Activated gamma-delta T cell (primary cell): Measurements from ENCODE around the gene FMNL1.
A peak's percentile ranks its signal among the peaks of the same experiment; 100 is the strongest.
"Not testable (repeated sequence)": the region's sequence is repeated elsewhere in the genome, so short reads cannot be mapped to it uniquely, and the experiment has no call there.

Experiments used
- DNase-seq: peaks from one replicate; lab custom pipeline; 2025; lab: John Stamatoyannopoulos, UW

FMNL1 gene

DNA sequence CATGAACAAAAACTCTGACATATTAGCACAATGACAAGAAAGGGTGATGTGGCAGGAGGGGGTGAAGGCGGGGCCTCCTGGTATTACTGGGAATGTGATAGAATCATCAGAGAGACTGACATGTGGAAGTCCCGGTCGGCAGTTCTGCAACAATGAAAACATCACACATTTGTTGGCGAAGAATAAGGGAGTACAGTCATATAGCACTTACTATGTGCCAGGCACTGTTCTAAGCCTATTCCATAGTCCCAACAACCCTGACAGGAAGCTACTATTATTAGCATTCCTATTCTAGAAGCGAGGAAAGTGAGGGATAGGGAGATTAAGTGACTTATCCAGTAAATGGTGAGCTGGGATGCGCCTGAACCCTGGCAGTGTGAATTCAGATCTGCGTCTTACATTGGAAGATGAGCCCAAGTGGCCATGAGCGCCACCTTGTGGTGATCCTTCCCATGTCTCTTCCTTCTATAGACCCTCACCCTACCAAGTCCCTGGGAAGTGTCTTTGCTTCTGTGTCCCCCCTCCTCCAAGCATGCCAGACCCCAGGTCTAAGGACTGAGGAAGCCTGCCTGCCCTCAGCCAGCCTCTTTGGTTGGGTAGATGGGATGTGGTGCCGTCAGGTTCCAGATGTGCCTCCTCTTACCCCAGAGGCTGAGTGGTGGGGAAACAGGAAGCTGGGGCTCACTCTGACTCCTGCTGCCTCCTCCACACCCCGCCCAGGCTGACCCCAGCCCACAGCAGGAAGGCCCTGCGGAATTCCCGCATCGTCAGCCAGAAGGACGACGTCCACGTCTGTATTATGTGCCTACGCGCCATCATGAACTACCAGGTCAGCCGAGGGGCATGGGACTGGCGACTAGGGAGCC is 14.0 kb downstream of the FMNL1 start:
- DNase-seq, result no peak

DNA sequence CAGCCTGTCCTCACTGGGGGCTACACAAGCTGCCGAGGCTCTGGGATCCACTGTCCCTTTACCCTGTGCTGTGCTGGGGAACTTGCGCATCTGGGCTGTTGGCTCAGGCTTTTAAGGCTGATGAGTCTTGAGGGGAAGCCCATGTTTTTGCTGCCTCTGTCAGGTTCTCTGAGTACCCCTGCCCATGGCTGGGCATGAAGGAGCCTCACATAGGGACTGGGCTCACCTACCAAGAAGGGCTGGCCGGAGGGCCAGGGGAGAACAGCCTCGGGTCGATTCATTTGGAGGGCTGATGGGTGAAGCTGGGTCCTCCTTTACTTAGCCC is 14.6 kb downstream of the FMNL1 start:
- no peak for DNase-seq

DNA sequence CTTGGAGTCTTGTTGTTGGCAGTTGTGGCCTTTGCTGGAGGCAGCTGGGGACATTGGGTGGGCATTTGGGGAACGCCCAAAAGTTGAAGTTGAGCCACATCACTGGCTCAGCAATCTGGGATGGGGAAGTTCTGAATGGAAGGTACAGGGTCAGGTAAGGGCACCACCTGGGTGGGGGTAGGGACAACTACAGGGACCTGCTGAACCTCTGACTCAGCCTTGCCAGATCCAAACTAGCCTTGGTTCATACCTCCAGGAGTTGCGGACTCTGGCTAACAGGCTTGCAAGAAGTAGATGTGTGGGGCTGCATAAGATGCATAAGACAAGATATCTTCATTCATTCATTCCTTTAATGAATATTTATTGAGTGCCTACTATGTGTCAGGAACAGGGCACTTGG is 16.0 kb downstream of the FMNL1 start:
- no peak for DNase-seq

DNA sequence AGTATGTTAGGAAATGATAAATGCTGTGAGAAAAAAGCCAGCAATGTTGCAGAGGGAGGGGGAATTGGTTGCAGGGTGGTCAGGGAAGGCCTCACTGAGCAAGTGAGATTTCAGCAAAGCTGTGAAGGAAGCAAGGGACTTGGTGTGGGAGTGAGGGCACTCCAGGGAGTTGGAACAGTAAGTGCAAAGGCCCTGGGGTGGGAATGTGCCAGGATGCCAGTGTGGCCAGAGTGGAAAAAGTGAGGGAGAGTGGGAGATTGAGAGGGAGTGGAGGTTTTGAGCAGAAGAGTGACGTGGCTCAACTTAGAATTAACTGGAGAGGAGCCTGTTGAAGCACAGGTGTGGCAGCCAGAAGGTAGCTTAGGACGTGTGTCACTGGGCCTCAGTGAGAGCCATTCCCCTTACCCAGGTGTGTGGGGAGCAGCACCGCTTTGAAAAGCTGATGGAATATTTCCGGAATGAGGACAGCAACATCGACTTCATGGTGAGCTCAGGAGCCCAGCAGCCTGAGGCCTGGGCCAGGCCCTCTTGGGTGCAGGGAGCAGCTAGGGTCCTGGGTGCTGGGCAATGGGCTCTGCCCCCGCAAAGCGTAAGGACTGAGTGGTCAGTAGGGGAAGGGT is 16.6 kb downstream of the FMNL1 start:
- no peak for DNase-seq

DNA sequence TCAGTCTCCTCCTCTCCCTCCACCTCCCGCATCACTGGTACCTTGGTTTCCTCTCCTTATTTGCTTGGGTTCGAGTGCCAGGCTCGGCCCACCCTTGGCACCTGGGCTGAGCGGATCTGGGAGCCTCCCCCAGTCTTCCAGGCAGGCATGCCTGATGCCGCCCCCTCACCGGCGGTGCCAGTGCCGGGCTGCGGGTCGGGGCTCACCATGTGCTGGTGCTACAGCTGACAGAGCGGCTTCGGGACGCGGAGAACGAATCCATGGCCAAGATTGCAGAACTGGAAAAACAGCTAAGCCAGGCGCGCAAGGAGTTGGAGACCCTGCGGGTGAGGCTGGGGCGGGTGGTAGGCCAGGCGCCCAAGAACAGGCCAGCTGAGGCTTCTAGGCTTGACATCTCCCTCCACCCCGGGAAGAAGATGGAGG is 19.2 kb downstream of the FMNL1 start:
- DNase-seq, result no peak

DNA sequence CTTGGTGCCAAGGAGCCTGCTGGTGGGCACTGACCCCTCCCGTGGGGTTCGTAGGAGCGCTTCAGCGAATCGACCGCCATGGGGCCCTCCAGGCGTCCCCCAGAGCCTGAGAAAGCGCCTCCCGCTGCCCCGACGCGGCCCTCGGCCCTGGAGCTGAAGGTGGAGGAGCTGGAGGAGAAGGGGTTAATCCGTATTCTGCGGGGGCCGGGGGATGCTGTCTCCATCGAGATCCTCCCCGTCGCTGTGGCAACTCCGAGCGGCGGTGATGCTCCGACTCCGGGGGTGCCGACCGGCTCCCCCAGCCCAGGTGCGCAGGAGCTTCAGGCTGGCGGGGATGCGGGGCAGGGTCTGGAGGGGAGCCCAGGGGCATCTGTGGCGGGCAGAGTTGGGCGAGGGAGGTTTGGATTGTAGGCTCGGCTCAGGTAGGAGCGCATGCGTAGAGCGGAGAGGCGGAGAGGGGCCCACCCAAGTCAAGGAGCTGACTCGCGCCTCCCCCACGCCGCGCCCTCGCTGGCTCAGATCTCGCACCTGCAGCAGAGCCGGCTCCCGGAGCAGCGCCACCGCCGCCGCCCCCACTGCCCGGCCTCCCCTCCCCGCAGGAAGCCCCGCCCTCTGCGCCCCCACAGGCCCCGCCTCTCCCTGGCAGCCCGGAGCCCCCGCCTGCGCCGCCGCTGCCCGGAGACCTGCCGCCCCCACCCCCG is 19.8 kb downstream of the FMNL1 start:
- DNase-seq, result no peak

DNA sequence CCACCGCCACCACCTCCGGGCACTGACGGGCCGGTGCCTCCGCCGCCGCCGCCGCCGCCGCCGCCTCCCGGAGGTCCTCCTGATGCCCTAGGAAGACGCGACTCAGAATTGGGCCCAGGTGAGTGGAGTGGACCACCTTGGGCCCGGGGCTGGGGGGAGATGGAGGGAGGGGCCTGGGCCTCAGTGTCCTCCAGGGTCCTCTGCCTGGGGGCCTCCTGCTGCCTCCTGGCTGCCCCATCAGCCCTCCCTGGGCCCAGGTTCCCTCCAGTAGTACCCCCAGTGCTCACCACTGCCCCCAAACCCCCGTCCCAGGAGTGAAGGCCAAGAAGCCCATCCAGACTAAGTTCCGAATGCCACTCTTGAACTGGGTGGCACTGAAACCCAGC is 20.3 kb downstream of the FMNL1 start:
- no peak for DNase-seq

DNA sequence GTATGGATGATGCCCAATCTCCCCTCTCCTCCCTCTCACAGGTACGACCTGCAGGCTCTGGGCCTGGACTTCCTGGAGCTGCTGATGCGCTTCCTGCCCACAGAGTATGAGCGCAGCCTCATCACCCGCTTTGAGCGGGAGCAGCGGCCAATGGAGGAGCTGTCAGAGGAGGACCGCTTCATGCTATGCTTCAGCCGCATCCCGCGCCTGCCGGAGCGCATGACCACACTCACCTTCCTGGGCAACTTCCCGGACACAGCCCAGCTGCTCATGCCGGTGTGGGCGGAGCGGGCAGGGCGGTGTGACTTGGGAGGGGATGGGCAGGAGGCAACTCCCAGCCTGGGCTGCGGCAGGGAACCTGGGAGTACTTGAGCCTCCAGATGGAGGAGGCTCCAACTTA is 22.1 kb downstream of the FMNL1 start:
- no peak for DNase-seq

DNA sequence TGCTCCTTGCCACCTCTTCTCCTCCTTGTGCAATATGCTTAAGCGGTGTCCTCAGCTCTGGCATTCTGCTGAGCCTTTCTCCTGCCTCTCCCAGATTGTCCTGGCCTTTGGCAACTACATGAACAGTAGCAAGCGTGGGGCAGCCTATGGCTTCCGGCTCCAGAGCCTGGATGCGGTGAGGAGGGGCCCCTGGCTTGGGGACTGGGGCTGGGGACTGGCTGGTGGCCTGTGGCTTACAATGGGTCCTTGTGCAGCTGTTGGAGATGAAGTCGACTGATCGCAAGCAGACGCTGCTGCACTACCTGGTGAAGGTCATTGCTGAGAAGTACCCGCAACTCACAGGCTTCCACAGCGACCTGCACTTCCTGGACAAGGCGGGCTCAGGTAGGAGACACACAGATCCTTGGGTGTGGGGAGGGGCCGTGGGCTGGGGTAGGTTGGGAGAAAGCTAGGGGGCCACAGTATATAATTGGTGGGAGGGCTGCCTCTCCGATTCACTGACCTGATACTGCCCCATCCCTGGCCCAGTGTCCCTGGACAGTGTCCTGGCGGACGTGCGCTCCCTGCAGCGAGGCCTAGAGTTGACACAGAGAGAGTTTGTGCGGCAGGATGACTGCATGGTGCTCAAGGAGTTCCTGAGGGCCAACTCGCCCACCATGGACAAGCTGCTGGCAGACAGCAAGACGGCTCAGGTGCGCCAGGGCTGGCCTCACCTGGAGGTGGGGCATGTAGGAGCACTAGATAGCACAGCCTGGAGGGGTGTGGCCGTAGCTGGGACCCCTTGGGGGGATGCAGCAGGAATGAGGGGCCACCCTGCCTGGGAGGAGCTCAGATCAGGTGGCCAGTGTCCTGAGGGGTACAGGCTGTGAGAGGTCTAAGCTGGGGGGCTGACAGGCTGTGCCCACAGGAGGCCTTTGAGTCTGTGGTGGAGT is 23.3 kb downstream of the FMNL1 start:
- DNase-seq, result no peak

DNA sequence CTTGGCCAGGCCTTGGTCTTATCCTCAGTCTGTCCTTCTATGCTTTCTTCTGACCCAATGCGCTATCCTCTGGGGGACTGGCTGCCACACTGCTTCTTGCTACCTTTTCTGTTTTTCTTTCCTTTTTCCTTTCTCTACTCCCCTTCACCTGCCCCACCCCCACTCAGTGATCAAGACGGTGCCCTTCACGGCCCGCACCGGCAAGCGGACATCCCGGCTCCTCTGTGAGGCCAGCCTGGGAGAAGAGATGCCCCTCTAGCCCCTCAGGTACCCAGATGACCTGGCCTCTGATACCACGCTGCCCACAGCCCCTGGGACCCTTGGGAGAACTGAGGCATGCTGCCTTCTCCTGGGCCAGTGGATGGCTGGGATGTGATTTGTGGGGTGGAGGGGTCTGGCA is 24.7 kb downstream of the FMNL1 start:
- no peak for DNase-seq

DNA sequence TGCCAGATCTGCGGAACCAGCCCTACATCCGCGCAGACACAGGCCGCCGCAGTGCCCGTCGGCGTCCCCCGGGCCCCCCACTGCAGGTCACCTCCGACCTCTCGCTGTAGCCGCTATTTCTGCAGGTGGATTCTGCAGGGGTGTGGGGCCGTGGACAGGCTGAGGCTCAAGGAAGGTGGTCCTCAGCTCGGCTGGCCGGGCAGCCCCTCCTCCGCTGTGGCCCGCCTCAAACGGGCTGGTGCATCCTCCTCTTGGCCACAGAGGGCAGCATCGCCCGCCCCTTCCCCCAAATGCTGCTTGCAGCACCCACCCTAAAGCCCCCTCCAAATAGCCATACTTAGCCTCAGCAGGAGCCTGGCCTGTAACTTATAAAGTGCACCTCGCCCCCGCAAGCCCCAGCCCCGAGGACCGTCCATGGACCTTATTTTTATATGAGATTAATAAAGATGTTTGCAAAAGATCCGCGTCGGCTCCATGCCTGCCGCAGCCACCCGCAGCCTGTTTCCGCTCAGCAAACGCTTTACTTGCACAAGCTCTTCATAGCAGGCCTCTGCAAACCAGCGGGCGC is 25.3 kb downstream of the FMNL1 start:
- no peak for DNase-seq

DNA sequence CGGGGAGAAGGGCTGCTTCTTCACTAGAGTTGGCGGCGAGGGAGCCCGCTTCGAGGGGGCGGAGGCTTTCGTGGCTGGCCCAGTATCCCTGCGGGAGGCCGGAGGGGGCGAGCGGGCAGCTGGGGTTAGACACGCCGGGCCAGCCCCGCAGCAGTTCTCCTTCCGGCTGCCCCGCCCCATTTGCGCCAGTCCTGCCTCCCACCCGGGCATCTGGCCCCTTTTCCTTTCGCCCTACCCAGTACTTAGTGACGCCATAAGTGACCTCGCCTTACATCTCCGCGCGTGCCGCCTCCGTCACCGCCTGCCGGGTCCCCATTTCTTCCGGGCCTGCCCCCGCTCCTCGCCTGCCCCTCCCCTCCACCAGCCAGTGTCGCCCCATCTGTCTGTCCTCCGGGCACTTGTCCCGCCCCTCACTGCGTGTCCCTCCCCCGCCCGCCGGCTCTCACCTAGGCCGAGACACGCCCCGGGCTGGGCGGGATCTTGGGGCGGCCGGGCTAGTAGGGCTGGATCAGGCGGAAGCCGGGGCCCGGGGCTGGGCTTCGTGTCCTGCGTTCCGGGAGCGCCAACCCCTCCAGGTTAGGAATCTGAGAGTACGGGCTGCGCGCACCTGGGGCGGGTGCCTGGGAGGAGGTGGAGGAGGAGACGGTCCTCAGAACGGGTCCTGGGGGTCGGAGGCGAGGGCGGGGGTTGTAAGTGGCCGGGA is 25.9 kb downstream of the FMNL1 start:
- peak; percentile 98 for DNase-seq

DNA sequence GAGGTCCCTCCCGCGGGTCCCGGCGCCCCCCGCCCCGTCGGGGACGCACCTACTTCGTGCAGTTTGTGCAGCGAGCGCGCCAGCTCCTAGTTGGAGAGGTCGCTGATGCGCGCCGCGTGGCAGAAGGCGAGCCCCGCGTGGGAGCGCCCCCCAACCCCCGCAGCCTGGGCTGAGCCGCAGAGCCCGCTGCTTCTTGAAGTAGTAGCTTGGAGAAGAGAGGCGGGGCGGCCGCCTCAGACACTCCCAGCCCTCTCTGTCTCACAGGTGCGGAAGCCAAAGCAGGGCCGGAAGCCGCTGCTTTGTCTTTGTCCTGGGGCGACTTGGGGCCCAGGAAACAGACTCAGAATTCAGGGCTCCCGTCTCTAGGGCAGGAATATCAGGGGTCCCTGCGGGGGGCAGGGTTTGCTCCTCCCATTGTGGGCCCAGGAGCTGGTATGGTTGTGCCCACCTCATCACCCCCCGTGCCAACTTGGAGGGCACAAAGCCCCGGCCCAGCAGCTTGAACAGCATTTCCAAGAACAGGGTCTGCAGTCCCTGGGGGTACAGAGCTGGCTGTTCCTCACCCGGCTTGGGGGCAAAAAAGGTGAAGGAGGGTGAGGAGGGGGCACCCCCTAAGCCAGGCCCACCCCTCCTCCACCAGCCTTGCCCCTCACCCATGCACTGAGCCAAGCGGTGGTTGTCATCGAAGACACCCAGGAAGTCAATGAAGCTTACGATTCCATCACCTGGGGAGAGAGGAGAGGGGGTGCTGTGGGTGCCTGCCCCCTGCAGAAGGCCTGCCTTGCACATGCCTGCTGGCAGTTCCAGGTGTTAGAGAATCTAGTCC is 26.7 kb downstream of the FMNL1 start:
- DNase-seq, result peak; percentile 67

DNA sequence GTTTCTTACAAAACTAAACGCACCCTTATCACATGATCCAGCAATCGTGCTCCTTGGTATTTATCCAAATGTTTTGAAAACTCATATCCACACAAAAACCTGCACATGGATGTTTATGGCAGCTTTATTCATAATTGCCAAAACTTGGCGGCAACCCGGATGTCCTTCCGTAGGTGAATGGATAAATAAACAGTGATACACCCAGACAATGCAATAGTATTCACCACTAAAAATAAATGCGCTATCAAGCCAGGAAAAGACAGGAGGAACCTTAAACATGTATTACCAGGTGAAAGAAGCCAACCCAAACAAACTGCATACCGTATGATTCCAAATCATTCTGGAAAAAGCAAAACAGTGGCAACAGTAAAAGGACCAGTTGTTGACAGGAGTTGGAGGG is 30.2 kb downstream of the FMNL1 start:
- DNase-seq, result no peak

DNA sequence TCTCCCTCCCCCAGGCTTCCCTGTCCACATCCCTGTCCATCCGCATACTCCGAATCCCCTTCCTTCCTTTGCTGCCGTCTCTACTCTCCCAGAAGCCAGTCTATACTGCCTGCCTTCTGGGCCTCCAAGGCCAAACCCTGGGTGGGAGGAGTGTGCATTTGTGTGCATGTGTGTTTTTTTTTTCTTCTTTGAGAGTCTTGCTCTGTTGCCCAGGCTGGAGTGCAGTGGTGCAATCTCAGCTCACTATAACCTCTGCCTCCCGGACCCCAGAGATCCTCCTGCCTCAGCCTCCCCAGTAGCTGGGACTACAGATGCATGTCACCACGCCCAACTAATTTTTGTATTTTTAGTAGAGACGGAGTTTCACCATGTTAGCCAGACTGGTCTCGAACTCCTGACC is 31.6 kb downstream of the FMNL1 start:
- DNase-seq, result not testable (repeated sequence)

DNA sequence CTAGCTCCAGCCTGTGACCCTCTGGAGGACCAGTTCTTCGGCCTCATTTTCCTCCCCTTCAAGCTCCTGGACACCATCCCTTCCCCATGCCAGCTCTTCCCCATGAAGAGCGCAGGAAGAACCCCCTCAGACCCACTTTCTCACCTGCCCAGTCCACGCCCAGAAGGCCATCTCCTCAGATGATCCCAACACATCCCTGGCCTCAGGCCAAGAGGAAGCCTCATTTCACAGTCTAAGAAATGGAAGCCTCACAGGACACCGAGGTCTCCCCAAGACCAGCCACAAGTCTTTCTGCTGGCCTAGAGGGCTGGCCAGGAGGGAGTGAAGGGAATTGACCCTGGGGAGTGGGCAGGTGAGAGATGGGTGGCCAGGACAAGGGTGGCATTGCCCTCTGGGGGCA is 32.2 kb downstream of the FMNL1 start:
- no peak for DNase-seq

DNA sequence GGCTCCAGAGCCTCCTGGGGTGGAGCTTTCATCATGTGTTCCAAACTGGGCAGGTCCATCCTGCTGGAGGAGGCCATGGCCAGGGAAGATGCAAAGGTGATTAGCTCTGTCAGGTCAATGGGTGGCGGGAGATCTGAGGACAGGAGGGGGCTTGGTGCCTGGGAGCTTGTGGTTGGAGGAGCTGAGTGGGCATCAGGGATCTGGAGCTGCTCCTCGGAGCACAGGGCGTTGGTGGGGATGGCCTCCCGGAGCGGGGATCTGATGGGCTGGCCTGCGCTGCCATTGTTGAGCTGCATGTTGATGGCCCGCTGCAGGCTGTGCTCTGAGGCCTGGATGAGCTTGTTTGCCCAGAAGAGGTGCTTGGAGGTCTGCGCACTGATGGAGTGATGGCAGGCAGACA is 33.7 kb downstream of the FMNL1 start:
- no peak for DNase-seq

DNA sequence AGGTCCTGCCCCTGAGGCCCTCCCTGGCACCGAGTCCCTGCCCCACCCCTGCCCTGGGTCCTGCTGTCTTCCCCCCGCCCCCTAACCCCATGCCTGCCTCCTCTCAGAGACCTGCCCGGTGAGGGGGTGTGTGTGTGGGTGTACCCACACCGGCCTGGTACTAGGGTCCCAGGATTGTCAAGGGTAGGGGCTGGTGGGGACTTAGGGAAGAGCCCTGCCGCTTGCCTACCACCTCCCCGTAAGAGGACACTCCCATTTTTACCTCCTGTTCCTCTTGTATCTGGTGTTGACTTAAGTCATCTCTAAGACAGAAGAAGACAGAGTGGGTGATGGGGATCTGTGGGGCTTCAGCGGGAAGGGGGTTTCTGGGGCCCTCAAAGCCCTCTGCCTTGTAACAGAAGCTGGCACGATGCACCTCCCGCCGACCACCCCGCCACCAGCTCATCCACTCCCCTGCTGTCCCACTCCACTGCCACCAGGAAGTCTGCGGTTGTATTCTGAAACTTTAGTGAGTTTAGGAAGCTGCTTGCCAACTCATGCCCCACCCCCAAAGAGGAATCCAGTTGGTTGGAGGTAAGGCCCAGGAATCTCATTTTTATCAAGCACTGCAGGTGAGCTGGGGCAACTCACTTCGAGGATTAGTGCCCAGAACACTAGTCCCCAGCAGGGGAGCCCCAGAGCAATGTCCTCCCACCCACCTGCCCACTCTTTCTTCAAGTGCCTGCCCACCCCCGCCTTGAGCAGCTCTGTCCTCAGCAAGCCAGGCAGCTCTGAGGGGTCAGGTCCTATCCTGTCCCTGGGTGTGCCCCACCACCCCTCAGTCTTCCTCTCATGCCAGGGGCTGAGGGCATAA is 34.7 kb downstream of the FMNL1 start:
- no peak for DNase-seq

DNA sequence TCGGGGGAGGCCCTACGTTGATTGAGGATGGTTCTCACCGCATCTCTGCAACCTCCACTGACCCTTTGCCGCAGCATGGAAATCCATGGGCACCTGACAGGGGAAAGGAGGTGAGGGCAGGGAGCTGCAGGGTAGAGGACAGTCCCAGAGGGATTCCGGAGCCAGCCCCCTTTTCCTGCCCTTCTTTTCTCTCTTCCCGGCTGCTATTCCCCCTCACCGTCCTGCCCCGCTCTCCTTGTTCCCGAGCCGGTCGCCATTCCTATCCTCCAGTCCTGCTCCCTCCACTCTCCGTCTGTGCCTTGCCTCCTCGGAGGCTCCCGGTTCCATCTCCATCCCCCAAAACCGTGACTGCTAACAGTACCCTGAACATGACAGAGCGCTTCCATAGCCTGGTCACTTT is 35.4 kb downstream of the FMNL1 start:
- DNase-seq, result no peak
